OCI-M2 (cell line): ENCODE data around the gene CDHR5.

Source experiments
- DNase-seq: peaks from one replicate; lab custom pipeline; 2025; ENCODE audit not compliant: unreplicated experiment; lab: John Stamatoyannopoulos, UW

CDHR5 gene

GRCh38 chr11:643849-644738 lies 19.3 kb upstream of the CDHR5 start:
- no peak for DNase-seq

GRCh38 chr11:643366-643765 lies 18.6 kb upstream of the CDHR5 start:
- no peak for DNase-seq

GRCh38 chr11:641806-642370 lies 17.1 kb upstream of the CDHR5 start:
- DNase-seq = no peak

GRCh38 chr11:640021-640706 lies 15.4 kb upstream of the CDHR5 start:
- no peak for DNase-seq

- DNase-seq = no peak
Measured at GRCh38 chr11:639332-639955, 14.7 kb upstream of the CDHR5 start.

GRCh38 chr11:638631-639331 lies 14.0 kb upstream of the CDHR5 start:
- no peak for DNase-seq

- no peak for DNase-seq
Measured at GRCh38 chr11:637593-638521, 13.1 kb upstream of the CDHR5 start.

- DNase-seq = no peak
Measured at GRCh38 chr11:637333-637592, 12.5 kb upstream of the CDHR5 start.

GRCh38 chr11:636511-637332 lies 12.0 kb upstream of the CDHR5 start, which contains the start of gene DRD4:
TSS of gene DRD4 (plus strand) at chr11:637269. CDS start at chr11:637305, 36 bp downstream.
- DNase-seq = no peak

GRCh38 chr11:635945-636510 lies 11.3 kb upstream of the CDHR5 start:
- no peak for DNase-seq

- no peak for DNase-seq
Measured at GRCh38 chr11:630871-631270, 6.1 kb upstream of the CDHR5 start.

GRCh38 chr11:629237-629583 lies 4.5 kb upstream of the CDHR5 start:
- DNase-seq = no peak

- DNase-seq = no peak
Measured at GRCh38 chr11:628056-628455, 3.3 kb upstream of the CDHR5 start.

- DNase-seq = no peak
Measured at GRCh38 chr11:627308-627576, 2.5 kb upstream of the CDHR5 start.

GRCh38 chr11:626475-627307 lies 1.9 kb upstream of the CDHR5 start, which contains the start of gene SCT:
TSS of gene SCT (minus strand) at chr11:627181. CDS start at chr11:627143, 38 bp downstream.
- no peak for DNase-seq

- no peak for DNase-seq
Measured at GRCh38 chr11:625636-626268, 997 bp upstream of the CDHR5 start.

- DNase-seq = no peak
Measured at GRCh38 chr11:623999-624704, 603 bp downstream of the CDHR5 start.
